HepG2 (cell line): ENCODE measurements around the gene LRRN3.

Experiments
- NFKB2 ChIP-seq: sonication (generic); formaldehyde crosslinking; IDR thresholded peaks from 2 replicates; pipeline ENCODE4 v1.4.0; 2020; ENCODE audit warnings: missing genetic modification reagents, borderline replicate concordance
- ZFP36L2 ChIP-seq: sonication (generic); formaldehyde crosslinking; IDR thresholded peaks from 2 replicates; pipeline ENCODE4 v1.4.0; 2020; ENCODE audit warnings: missing genetic modification reagents
- ZNF614 ChIP-seq: IDR thresholded peaks from 2 replicates; pipeline ENCODE4 v1.6.1; 2018; ENCODE audit warnings: missing biosample characterization, missing genetic modification reagents, inconsistent platforms, borderline replicate concordance
- ZZZ3 ChIP-seq: sonication (generic); formaldehyde crosslinking; IDR thresholded peaks from 2 replicates; pipeline ENCODE4 v1.4.0; 2020; ENCODE audit warnings: missing genetic modification reagents, mild to moderate bottlenecking, borderline replicate concordance
- TF ChIP-seq, protein P1 (sequence below): sonication (generic); formaldehyde crosslinking; IDR thresholded peaks from 2 replicates; pipeline ENCODE4 v1.8.0; 2022; ENCODE audit warnings: missing genetic modification reagents, mild to moderate bottlenecking, moderate library complexity, borderline replicate concordance
- TF ChIP-seq, protein P2 (sequence below): sonication (generic); formaldehyde crosslinking; IDR thresholded peaks from 2 replicates; pipeline ENCODE4 v1.5.0; 2020; ENCODE audit warnings: mild to moderate bottlenecking, missing genetic modification reagents, moderate library complexity
- TF ChIP-seq, protein P3 (sequence below): sonication (generic); formaldehyde crosslinking; IDR thresholded peaks from 2 replicates; pipeline ENCODE4 v1.5.0; 2020; ENCODE audit warnings: missing genetic modification reagents

DNA sequence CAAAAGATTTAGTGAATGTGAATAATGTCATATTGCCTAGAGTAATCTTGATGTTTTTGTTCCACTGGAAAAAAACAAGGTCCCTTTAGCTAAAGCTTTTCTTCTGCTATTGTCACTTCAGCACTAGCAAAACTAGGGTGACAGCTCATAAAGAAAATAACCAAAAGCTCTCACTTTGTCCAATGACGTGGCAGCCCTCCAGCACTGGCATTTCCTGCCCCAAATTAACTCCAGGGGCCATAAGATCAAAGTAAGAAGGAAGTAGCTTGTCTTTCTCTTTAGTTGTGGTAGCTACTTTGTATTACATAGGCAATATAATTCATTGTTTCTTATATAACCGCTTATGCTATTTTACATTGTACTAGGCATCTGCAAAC lies 47.3 kb downstream of the LRRN3 start:
- TF ChIP-seq ZZZ3 (CRISPR knock-in tag) (no peak), ZFP36L2 (no peak), NFKB2 (CRISPR knock-in tag) (no peak), ZNF614 (CRISPR knock-in tag) (no peak)
- TF ChIP-seq, protein P1, sequence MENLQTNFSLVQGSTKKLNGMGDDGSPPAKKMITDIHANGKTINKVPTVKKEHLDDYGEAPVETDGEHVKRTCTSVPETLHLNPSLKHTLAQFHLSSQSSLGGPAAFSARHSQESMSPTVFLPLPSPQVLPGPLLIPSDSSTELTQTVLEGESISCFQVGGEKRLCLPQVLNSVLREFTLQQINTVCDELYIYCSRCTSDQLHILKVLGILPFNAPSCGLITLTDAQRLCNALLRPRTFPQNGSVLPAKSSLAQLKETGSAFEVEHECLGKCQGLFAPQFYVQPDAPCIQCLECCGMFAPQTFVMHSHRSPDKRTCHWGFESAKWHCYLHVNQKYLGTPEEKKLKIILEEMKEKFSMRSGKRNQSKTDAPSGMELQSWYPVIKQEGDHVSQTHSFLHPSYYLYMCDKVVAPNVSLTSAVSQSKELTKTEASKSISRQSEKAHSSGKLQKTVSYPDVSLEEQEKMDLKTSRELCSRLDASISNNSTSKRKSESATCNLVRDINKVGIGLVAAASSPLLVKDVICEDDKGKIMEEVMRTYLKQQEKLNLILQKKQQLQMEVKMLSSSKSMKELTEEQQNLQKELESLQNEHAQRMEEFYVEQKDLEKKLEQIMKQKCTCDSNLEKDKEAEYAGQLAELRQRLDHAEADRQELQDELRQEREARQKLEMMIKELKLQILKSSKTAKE (CRISPR knock-in tag) = no peak
- TF ChIP-seq, protein P2, sequence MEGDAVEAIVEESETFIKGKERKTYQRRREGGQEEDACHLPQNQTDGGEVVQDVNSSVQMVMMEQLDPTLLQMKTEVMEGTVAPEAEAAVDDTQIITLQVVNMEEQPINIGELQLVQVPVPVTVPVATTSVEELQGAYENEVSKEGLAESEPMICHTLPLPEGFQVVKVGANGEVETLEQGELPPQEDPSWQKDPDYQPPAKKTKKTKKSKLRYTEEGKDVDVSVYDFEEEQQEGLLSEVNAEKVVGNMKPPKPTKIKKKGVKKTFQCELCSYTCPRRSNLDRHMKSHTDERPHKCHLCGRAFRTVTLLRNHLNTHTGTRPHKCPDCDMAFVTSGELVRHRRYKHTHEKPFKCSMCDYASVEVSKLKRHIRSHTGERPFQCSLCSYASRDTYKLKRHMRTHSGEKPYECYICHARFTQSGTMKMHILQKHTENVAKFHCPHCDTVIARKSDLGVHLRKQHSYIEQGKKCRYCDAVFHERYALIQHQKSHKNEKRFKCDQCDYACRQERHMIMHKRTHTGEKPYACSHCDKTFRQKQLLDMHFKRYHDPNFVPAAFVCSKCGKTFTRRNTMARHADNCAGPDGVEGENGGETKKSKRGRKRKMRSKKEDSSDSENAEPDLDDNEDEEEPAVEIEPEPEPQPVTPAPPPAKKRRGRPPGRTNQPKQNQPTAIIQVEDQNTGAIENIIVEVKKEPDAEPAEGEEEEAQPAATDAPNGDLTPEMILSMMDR (CRISPR knock-in tag) = no peak
- TF ChIP-seq, protein P3, sequence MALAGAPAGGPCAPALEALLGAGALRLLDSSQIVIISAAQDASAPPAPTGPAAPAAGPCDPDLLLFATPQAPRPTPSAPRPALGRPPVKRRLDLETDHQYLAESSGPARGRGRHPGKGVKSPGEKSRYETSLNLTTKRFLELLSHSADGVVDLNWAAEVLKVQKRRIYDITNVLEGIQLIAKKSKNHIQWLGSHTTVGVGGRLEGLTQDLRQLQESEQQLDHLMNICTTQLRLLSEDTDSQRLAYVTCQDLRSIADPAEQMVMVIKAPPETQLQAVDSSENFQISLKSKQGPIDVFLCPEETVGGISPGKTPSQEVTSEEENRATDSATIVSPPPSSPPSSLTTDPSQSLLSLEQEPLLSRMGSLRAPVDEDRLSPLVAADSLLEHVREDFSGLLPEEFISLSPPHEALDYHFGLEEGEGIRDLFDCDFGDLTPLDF = no peak
